CMK (cell line): ENCODE measurements around the gene ZFAND3.
"Not testable (repeated sequence)": the region's sequence is repeated elsewhere in the genome, so short reads cannot be mapped to it uniquely, and the experiment has no call there.

Experiments
- DNase-seq: peaks from one replicate; pipeline ENCODE4 v3.0.0-alpha.2; 2010; ENCODE audit warnings: low read depth

ZFAND3 gene

GRCh38 chr6:38091613-38092012 is 272.1 kb downstream of the ZFAND3 start:
- no peak for DNase-seq

GRCh38 chr6:38092465-38092864 is 272.9 kb downstream of the ZFAND3 start:
- DNase-seq: no peak

GRCh38 chr6:38092964-38093363 is 273.4 kb downstream of the ZFAND3 start:
- no peak for DNase-seq

GRCh38 chr6:38095054-38095453 is 275.5 kb downstream of the ZFAND3 start:
- no peak for DNase-seq

GRCh38 chr6:38099221-38099620 is 279.7 kb downstream of the ZFAND3 start:
- DNase-seq: no peak

GRCh38 chr6:38100380-38100779 is 280.9 kb downstream of the ZFAND3 start:
- no peak for DNase-seq

GRCh38 chr6:38103921-38104320 is 284.4 kb downstream of the ZFAND3 start:
- DNase-seq: no peak

GRCh38 chr6:38105066-38105465 is 285.5 kb downstream of the ZFAND3 start:
- no peak for DNase-seq

GRCh38 chr6:38107073-38107472 is 287.5 kb downstream of the ZFAND3 start:
- no peak for DNase-seq

GRCh38 chr6:38110481-38110971 is 291.0 kb downstream of the ZFAND3 start:
- DNase-seq: no peak

GRCh38 chr6:38112181-38112580 is 292.7 kb downstream of the ZFAND3 start:
- no peak for DNase-seq

GRCh38 chr6:38113825-38114576 is 294.5 kb downstream of the ZFAND3 start:
- no peak for DNase-seq

- DNase-seq: no peak
These were observed 295.6 kb downstream of the ZFAND3 start for GRCh38 chr6:38114976-38115625.

GRCh38 chr6:38115626-38116008 is 296.1 kb downstream of the ZFAND3 start:
- DNase-seq: no peak

- no peak for DNase-seq
These were observed 296.7 kb downstream of the ZFAND3 start for GRCh38 chr6:38116248-38116647.

GRCh38 chr6:38117281-38117680 is 297.8 kb downstream of the ZFAND3 start:
- DNase-seq: no peak

- no peak for DNase-seq
These were observed 299.4 kb downstream of the ZFAND3 start for GRCh38 chr6:38118791-38119365.

GRCh38 chr6:38119516-38119915 is 300.0 kb downstream of the ZFAND3 start:
- no peak for DNase-seq

- not testable (repeated sequence) for DNase-seq
These were observed 304.8 kb downstream of the ZFAND3 start for GRCh38 chr6:38124224-38124926.

- DNase-seq: no peak
These were observed 307.8 kb downstream of the ZFAND3 start for GRCh38 chr6:38127284-38127683.

GRCh38 chr6:38131527-38131965 is 312.0 kb downstream of the ZFAND3 start:
- DNase-seq: no peak

GRCh38 chr6:38133932-38134703 is 314.6 kb downstream of the ZFAND3 start:
- DNase-seq: no peak
